Astrocyte (in vitro differentiated cells and primary cell): ENCODE measurements around the gene GLIS2. TPM values are rescaled to one million over a fixed set of nuclear protein-coding genes. Genes with fewer than 3 reads are reported as not detected.

ENCODE experiments used
- DNase-seq: peaks from one replicate; pipeline ENCODE4 v3.0.0-alpha.2; 2010; ENCODE audit warnings: low read depth
- FAIRE-seq: peaks from 2 replicates; lab custom pipeline; 2011; peaks lifted over from hg19 to GRCh38; lab: Jason Lieb, UNC
- H2AFZ ChIP-seq: 2 replicates; pipeline ENCODE4 v1.6.0; 2012; ENCODE audit warnings: low read depth, low read length, inconsistent platforms
- H3K27ac ChIP-seq: 2 replicates; pipeline ENCODE4 v1.5.1; 2011; ENCODE audit warnings: low read depth, low read length, inconsistent platforms
- H3K27me3 ChIP-seq: 2 replicates; pipeline ENCODE4 v1.6.0; 2011; ENCODE audit warnings: low read length, inconsistent platforms; ENCODE audit not compliant: insufficient read depth
- H3K36me3 ChIP-seq: 2 replicates; pipeline ENCODE4 v1.5.1; 2011; ENCODE audit warnings: low read length, inconsistent platforms; ENCODE audit not compliant: insufficient read depth
- H3K4me1 ChIP-seq: 2 replicates; pipeline ENCODE4 v1.5.1; 2011; ENCODE audit warnings: low read length, inconsistent platforms; ENCODE audit not compliant: insufficient read depth
- H3K4me2 ChIP-seq: 2 replicates; pipeline ENCODE4 v1.6.0; 2012; ENCODE audit warnings: low read length, inconsistent platforms
- H3K4me3 ChIP-seq: 2 replicates; pipeline ENCODE4 v1.5.1; 2011; ENCODE audit warnings: low read depth, mild to moderate bottlenecking, low read length, inconsistent platforms; ENCODE audit not compliant: insufficient read depth
- H3K79me2 ChIP-seq: 2 replicates; pipeline ENCODE4 v1.6.0; 2012; ENCODE audit warnings: mild to moderate bottlenecking, low read length, inconsistent platforms; ENCODE audit not compliant: insufficient read depth
- H3K9ac ChIP-seq: 2 replicates; pipeline ENCODE4 v1.6.0; 2012; ENCODE audit warnings: mild to moderate bottlenecking, low read length, inconsistent platforms
- H3K9me3 ChIP-seq: 2 replicates; pipeline ENCODE4 v1.5.1; 2012; ENCODE audit warnings: low read depth, mild to moderate bottlenecking, low read length, inconsistent platforms; ENCODE audit not compliant: insufficient read depth
- H4K20me1 ChIP-seq: 2 replicates; pipeline ENCODE4 v1.6.0; 2012; ENCODE audit warnings: low read length, inconsistent platforms; ENCODE audit not compliant: insufficient read depth
- H3K27ac Mint-ChIP-seq: one replicate; pipeline ENCODE4 v1.8.0; 2021; ENCODE audit warnings: mild to moderate bottlenecking, mixed read lengths; ENCODE audit not compliant: unreplicated experiment
- H3K27me3 Mint-ChIP-seq: one replicate; pipeline ENCODE4 v1.8.0; 2021; ENCODE audit warnings: low read depth, mixed read lengths; ENCODE audit not compliant: unreplicated experiment
- H3K36me3 Mint-ChIP-seq: one replicate; pipeline ENCODE4 v1.8.0; 2021; ENCODE audit warnings: low read depth, mixed read lengths; ENCODE audit not compliant: unreplicated experiment
- H3K4me1 Mint-ChIP-seq: one replicate; pipeline ENCODE4 v1.8.0; 2021; ENCODE audit warnings: low read depth, mixed read lengths; ENCODE audit not compliant: unreplicated experiment
- H3K4me3 Mint-ChIP-seq: one replicate; pipeline ENCODE4 v1.8.0; 2021; ENCODE audit warnings: mild to moderate bottlenecking, moderate library complexity, mixed read lengths; ENCODE audit not compliant: unreplicated experiment
- H3K9me3 Mint-ChIP-seq: one replicate; pipeline ENCODE4 v1.8.0; 2021; ENCODE audit warnings: mild to moderate bottlenecking, mixed read lengths; ENCODE audit not compliant: unreplicated experiment
- EZH2 ChIP-seq: IDR thresholded peaks from 2 replicates; pipeline ENCODE4 v1.6.1; 2012; ENCODE audit warnings: mild to moderate bottlenecking, low read length, inconsistent platforms; ENCODE audit not compliant: insufficient read depth
- total RNA-seq: library from RNA; stranded (reverse); gene quantifications from 2 replicates; pipeline ENCODE4 v1.2.1, GENCODE V29; 2021
- TF ChIP-seq, protein P1 (sequence below): IDR thresholded peaks from 2 replicates; pipeline ENCODE4 v1.5.1; 2011; ENCODE audit warnings: low read depth, mild to moderate bottlenecking, inconsistent platforms, low read length, moderate library complexity; ENCODE audit not compliant: insufficient read depth

The GLIS2 gene
- total RNA-seq, 1 donor from 2014 or later: 18.9 TPM

DNA sequence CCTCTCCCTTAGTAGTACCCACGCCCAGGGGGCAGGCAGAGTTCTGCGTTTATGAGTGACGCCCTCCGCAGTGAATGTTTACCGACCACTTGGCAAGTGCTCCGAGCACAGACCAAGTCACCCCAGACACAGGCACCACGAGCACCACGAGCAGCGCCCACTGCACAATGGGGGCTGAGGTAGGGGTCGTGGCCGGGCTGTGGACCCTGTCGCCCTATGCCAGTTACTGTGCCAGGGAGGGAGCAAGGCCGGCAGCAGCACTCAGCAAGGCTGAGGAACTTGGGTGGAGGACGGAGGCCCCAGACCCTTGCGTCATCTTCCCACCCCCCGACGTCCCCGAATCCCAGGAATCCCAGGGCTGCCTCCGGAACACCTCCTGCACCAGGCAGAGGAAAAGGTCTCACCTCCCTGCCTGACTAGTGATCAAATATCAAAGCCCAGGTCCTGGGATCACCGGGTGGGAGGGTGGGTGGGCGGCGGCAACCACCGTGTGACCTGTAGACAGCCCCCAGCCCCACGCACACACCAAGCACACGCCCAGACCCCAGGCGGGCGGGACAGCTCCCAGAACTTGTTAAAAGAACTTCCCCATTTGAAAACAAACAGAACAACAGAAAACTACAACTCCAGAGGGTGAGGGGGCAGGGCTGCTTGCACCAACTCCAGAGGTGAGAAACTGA lies 61.2 kb downstream of the GLIS2 start:
- no peak overlapping the region for H2AFZ ChIP-seq
- Mint-ChIP-seq H3K27me3 (no peaks in the 10 kb centered on the region), H3K4me1 (peaks cover 16% of the 10 kb centered on the region), H3K36me3 (peaks cover 2% of the 10 kb centered on the region), H3K4me3 (peak overlapping the region; percentile 54), H3K27ac (no peak overlapping the region), H3K9me3 (no peaks in the 10 kb centered on the region)
- peaks cover 84% of the 10 kb centered on the region for H4K20me1 ChIP-seq
- FAIRE-seq (no peak), DNase-seq (no peak)
- H3K4me1 ChIP-seq: peaks cover 67% of the 10 kb centered on the region
- peak overlapping the region; percentile 70 for H3K9ac ChIP-seq
- peak overlapping the region; percentile 81 for H3K27ac ChIP-seq
- H3K4me2 ChIP-seq: peak overlapping the region; percentile 82
- no peaks in the 10 kb centered on the region for H3K36me3 ChIP-seq
- no peak overlapping the region for H3K4me3 ChIP-seq
- TF ChIP-seq, protein P1, sequence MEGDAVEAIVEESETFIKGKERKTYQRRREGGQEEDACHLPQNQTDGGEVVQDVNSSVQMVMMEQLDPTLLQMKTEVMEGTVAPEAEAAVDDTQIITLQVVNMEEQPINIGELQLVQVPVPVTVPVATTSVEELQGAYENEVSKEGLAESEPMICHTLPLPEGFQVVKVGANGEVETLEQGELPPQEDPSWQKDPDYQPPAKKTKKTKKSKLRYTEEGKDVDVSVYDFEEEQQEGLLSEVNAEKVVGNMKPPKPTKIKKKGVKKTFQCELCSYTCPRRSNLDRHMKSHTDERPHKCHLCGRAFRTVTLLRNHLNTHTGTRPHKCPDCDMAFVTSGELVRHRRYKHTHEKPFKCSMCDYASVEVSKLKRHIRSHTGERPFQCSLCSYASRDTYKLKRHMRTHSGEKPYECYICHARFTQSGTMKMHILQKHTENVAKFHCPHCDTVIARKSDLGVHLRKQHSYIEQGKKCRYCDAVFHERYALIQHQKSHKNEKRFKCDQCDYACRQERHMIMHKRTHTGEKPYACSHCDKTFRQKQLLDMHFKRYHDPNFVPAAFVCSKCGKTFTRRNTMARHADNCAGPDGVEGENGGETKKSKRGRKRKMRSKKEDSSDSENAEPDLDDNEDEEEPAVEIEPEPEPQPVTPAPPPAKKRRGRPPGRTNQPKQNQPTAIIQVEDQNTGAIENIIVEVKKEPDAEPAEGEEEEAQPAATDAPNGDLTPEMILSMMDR: no peak
- TF ChIP-seq EZH2: no peak
- no peaks in the 10 kb centered on the region for H3K9me3 ChIP-seq
- no peaks in the 10 kb centered on the region for H3K27me3 ChIP-seq
- H3K79me2 ChIP-seq: peaks cover 84% of the 10 kb centered on the region

DNA sequence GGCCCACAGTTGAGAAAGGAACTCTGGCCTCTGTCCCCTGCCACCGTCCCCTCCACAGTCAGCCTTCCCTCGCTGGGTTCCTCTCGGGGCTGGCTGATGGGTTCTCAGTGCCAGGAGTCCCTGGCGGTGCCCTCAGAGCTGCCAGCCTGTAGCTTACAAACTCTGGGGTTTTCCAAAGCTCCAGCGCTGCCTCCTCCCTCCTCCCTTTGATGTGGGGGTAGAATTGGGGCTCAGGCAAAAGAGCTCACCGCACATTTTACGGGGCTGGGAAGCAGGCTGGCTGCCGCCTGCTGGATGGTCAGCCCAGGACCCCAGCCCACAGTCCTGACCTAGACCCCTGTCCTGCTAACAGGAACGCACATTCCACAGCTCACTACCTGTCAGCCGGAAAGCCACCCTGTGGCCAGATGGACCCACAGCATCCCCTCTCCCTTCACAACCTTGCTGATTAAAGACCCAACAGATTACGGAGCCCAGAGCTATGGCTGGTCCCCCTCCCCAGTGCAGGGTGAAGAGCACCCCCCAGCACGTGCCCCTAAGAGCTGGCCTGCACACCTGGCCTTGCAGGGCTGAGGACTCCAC lies 61.8 kb downstream of the GLIS2 start:
- Histone ChIP-seq H3K79me2 (peaks cover 80% of the 10 kb centered on the region), H3K9me3 (no peaks in the 10 kb centered on the region), H3K27me3 (no peaks in the 10 kb centered on the region), H3K4me2 (peak overlapping the region; percentile 42), H3K27ac (no peak overlapping the region), H3K4me3 (no peak overlapping the region), H3K4me1 (peaks cover 66% of the 10 kb centered on the region), H2AFZ (no peak overlapping the region), H4K20me1 (peaks cover 82% of the 10 kb centered on the region), H3K9ac (no peak overlapping the region), H3K36me3 (no peaks in the 10 kb centered on the region)
- Mint-ChIP-seq H3K4me3 (no peak overlapping the region), H3K9me3 (no peaks in the 10 kb centered on the region), H3K4me1 (peaks cover 16% of the 10 kb centered on the region), H3K36me3 (peaks cover 2% of the 10 kb centered on the region), H3K27me3 (no peaks in the 10 kb centered on the region), H3K27ac (no peak overlapping the region)
- FAIRE-seq (no peak), DNase-seq (no peak)
- TF ChIP-seq EZH2: no peak
- TF ChIP-seq, protein P1: no peak

DNA sequence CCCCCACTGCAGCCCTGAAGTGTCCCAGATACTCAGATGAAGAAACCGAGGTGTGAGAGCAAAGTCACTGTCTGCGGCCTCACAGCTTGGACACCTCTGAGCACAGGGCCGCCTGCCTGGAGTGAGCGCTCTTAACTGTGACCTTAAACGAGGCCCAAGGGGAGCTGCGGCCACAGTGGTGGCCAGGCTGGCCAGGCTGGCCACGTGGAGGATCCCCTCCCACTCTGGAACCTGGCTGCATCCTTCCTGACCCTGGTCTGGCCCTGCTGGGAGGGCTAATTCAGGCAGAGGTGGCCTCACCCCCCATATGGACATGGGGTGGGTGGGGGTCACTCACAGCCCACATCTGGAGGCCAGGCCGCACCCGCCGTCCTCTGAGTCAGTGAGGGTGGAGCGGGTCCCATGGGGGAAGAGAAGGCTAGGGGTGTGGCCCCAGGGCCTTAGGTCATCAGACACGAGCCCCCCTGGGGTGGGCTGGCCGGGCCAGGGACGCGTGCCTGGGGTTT lies 62.3 kb downstream of the GLIS2 start:
- peaks cover 77% of the 10 kb centered on the region for H3K79me2 ChIP-seq
- peaks cover 81% of the 10 kb centered on the region for H4K20me1 ChIP-seq
- no peaks in the 10 kb centered on the region for H3K36me3 ChIP-seq
- FAIRE-seq (no peak), DNase-seq (no peak)
- H2AFZ ChIP-seq: no peak overlapping the region
- no peak overlapping the region for H3K9ac ChIP-seq
- H3K4me3 ChIP-seq: no peak overlapping the region
- peak overlapping the region; percentile 42 for H3K4me2 ChIP-seq
- Mint-ChIP-seq H3K27me3 (no peaks in the 10 kb centered on the region), H3K36me3 (peaks cover 2% of the 10 kb centered on the region), H3K4me1 (peaks cover 13% of the 10 kb centered on the region), H3K4me3 (no peak overlapping the region), H3K9me3 (no peaks in the 10 kb centered on the region), H3K27ac (no peak overlapping the region)
- H3K9me3 ChIP-seq: no peaks in the 10 kb centered on the region
- H3K27ac ChIP-seq: no peak overlapping the region
- no peak for TF ChIP-seq EZH2
- TF ChIP-seq, protein P1: no peak
- no peaks in the 10 kb centered on the region for H3K27me3 ChIP-seq
- peaks cover 60% of the 10 kb centered on the region for H3K4me1 ChIP-seq
